Measurements from ENCODE around the gene ALG13.
"Not testable (repeated sequence)": the region's sequence is repeated elsewhere in the genome, so short reads cannot be mapped to it uniquely, and the experiment has no call there.

The ALG13 gene

GRCh38 chrX:111680988-111681779, at the start of gene ALG13:
Gene ALG13, plus strand, starts transcription at chrX:111681170. Its CDS starts 49 bp downstream, at chrX:111681219.
- peak; percentile 73 to 81 (median 76) for DNase-seq (ENCODE audit: low read depth in 4 of 4, low spot score in 1 of 4)

- no peak for DNase-seq (ENCODE audit: low read depth in 4 of 4, low spot score in 1 of 4)
Measured at GRCh38 chrX:111634823-111635729, 45.9 kb upstream of the ALG13 start.

GRCh38 chrX:111641969-111642368, 39.0 kb upstream of the ALG13 start:
- no peak for DNase-seq (ENCODE audit: low read depth in 4 of 4, low spot score in 1 of 4)

- DNase-seq (ENCODE audit: low read depth in 4 of 4, low spot score in 1 of 4), result not testable (repeated sequence)
Measured at GRCh38 chrX:111645165-111645564, 35.8 kb upstream of the ALG13 start.

- no peak for DNase-seq (ENCODE audit: low read depth in 4 of 4, low spot score in 1 of 4)
Measured at GRCh38 chrX:111645607-111646006, 35.4 kb upstream of the ALG13 start.

GRCh38 chrX:111646515-111646914, 34.5 kb upstream of the ALG13 start:
- DNase-seq (ENCODE audit: low read depth in 4 of 4, low spot score in 1 of 4), result no peak

GRCh38 chrX:111648802-111649201, 32.2 kb upstream of the ALG13 start:
- DNase-seq (ENCODE audit: low read depth in 4 of 4, low spot score in 1 of 4), result no peak

- no peak for DNase-seq (ENCODE audit: low read depth in 4 of 4, low spot score in 1 of 4)
Measured at GRCh38 chrX:111649638-111650037, 31.3 kb upstream of the ALG13 start.

GRCh38 chrX:111650845-111651244, 30.1 kb upstream of the ALG13 start:
- DNase-seq (ENCODE audit: low read depth in 4 of 4, low spot score in 1 of 4), result no peak

GRCh38 chrX:111652719-111653118, 28.3 kb upstream of the ALG13 start:
- DNase-seq (ENCODE audit: low read depth in 4 of 4, low spot score in 1 of 4), result no peak

- no peak for DNase-seq (ENCODE audit: low read depth in 4 of 4, low spot score in 1 of 4)
Measured at GRCh38 chrX:111661241-111661640, 19.7 kb upstream of the ALG13 start.

GRCh38 chrX:111662292-111662691, 18.7 kb upstream of the ALG13 start:
- DNase-seq (ENCODE audit: low read depth in 4 of 4, low spot score in 1 of 4), result no peak

- no peak for DNase-seq (ENCODE audit: low read depth in 4 of 4, low spot score in 1 of 4)
Measured at GRCh38 chrX:111671668-111672067, 9.3 kb upstream of the ALG13 start.

- no peak for DNase-seq (ENCODE audit: low read depth in 4 of 4, low spot score in 1 of 4)
Measured at GRCh38 chrX:111687305-111687704, 6.3 kb downstream of the ALG13 start.

- no peak for DNase-seq (ENCODE audit: low read depth in 4 of 4, low spot score in 1 of 4)
Measured at GRCh38 chrX:111695297-111695880, 14.4 kb downstream of the ALG13 start.

- no peak for DNase-seq (ENCODE audit: low read depth in 4 of 4, low spot score in 1 of 4)
Measured at GRCh38 chrX:111719426-111720210, 38.6 kb downstream of the ALG13 start.

GRCh38 chrX:111728096-111728495, 47.1 kb downstream of the ALG13 start:
- no peak for DNase-seq (ENCODE audit: low read depth in 4 of 4, low spot score in 1 of 4)

GRCh38 chrX:111731351-111731750, 50.4 kb downstream of the ALG13 start:
- no peak for DNase-seq (ENCODE audit: low read depth in 4 of 4, low spot score in 1 of 4)

GRCh38 chrX:111736571-111736970, 55.6 kb downstream of the ALG13 start:
- DNase-seq (ENCODE audit: low read depth in 4 of 4, low spot score in 1 of 4), result no peak

- DNase-seq (ENCODE audit: low read depth in 4 of 4, low spot score in 1 of 4), result no peak
Measured at GRCh38 chrX:111742018-111742417, 61.0 kb downstream of the ALG13 start.

GRCh38 chrX:111743316-111743715, 62.3 kb downstream of the ALG13 start:
- no peak for DNase-seq (ENCODE audit: low read depth in 4 of 4, low spot score in 1 of 4)

All from stimulated activated CD4-positive, alpha-beta T cell treated with anti-CD3 and anti-CD28 coated beads, Interleukin-1b, Interleukin-23, amount 100 ng/mL, for 24 hours (primary cell).